H9 (cell line): ENCODE measurements around the gene GAMT. TPM values are rescaled to one million over a fixed set of nuclear protein-coding genes. Genes with fewer than 3 reads are reported as not detected.
A peak's percentile ranks its signal among the peaks of the same experiment; 100 is the strongest.

ENCODE experiments used
- DNase-seq: peaks from one replicate; pipeline ENCODE4 v3.0.0-alpha.2; 2017
- H2AFZ ChIP-seq: one replicate; pipeline ENCODE4 v1.6.1; 2013; ENCODE audit warnings: mild to moderate bottlenecking, low read length, control low read depth, moderate library complexity
- H2AK5ac ChIP-seq: 2 replicates; pipeline ENCODE4 v1.6.1; 2013; ENCODE audit warnings: low read length, control low read depth, mixed read lengths; ENCODE audit not compliant: insufficient read length
- H2BK120ac ChIP-seq: one replicate; pipeline ENCODE4 v1.6.1; 2013; ENCODE audit warnings: low read depth, mild to moderate bottlenecking, low read length, control low read depth, inconsistent platforms; ENCODE audit not compliant: poor library complexity, severe bottlenecking
- H2BK12ac ChIP-seq: 2 replicates; pipeline ENCODE4 v1.6.1; 2013; ENCODE audit warnings: low read length, control low read depth, mixed read lengths, low read depth; ENCODE audit not compliant: insufficient read length
- H2BK15ac ChIP-seq: 2 replicates; pipeline ENCODE4 v1.6.1; 2013; ENCODE audit warnings: low read depth, low read length, control low read depth
- H2BK20ac ChIP-seq: one replicate; pipeline ENCODE4 v1.6.1; 2013; ENCODE audit warnings: low read depth, mild to moderate bottlenecking, low read length, control low read depth, inconsistent platforms; ENCODE audit not compliant: poor library complexity, severe bottlenecking
- H2BK5ac ChIP-seq: 2 replicates; pipeline ENCODE4 v1.6.1; 2013; ENCODE audit warnings: low read length, control low read depth, mixed read lengths; ENCODE audit not compliant: insufficient read length
- H3K14ac ChIP-seq: 2 replicates; pipeline ENCODE4 v1.6.1; 2013; ENCODE audit warnings: low read length, control low read depth; ENCODE audit not compliant: insufficient read depth
- H3K18ac ChIP-seq: 2 replicates; pipeline ENCODE4 v1.6.1; 2013; ENCODE audit warnings: low read depth, mild to moderate bottlenecking, mixed read lengths, low read length, control low read depth; ENCODE audit not compliant: insufficient read length
- H3K23ac ChIP-seq: 2 replicates; pipeline ENCODE4 v1.6.1; 2013; ENCODE audit warnings: low read length, control low read depth, mixed read lengths, low read depth; ENCODE audit not compliant: insufficient read length
- H3K23me2 ChIP-seq: 2 replicates; pipeline ENCODE4 v1.6.1; 2013; ENCODE audit warnings: low read depth, mild to moderate bottlenecking, mixed read lengths, low read length, control low read depth; ENCODE audit not compliant: insufficient read length, poor library complexity, severe bottlenecking
- H3K27ac ChIP-seq: 2 replicates; pipeline ENCODE4 v1.5.1; 2013; ENCODE audit warnings: low read length, control low read depth, mixed read lengths, low read depth; ENCODE audit not compliant: insufficient read length
- H3K27me3 ChIP-seq: 2 replicates; pipeline ENCODE4 v1.6.1; 2013; ENCODE audit warnings: low read length, control low read depth, inconsistent platforms; ENCODE audit not compliant: insufficient read depth
- H3K4ac ChIP-seq: 2 replicates; pipeline ENCODE4 v1.6.1; 2013; ENCODE audit warnings: low read depth, mild to moderate bottlenecking, control low read depth, inconsistent platforms, low read length, moderate library complexity
- H3K4me1 ChIP-seq: 2 replicates; pipeline ENCODE4 v1.6.1; 2013; ENCODE audit warnings: low read length, control low read depth, inconsistent platforms; ENCODE audit not compliant: insufficient read depth
- H3K4me2 ChIP-seq: 2 replicates; pipeline ENCODE4 v1.6.1; 2013; ENCODE audit warnings: low read length, control low read depth, mixed read lengths; ENCODE audit not compliant: insufficient read length, insufficient read depth
- H3K56ac ChIP-seq: 2 replicates; pipeline ENCODE4 v1.6.1; 2013; ENCODE audit warnings: low read depth, mild to moderate bottlenecking, mixed read lengths, low read length, control low read depth; ENCODE audit not compliant: insufficient read length
- H3K79me1 ChIP-seq: 2 replicates; pipeline ENCODE4 v1.6.1; 2013; ENCODE audit warnings: low read depth, mild to moderate bottlenecking, moderate library complexity, low read length, control low read depth, inconsistent platforms; ENCODE audit not compliant: insufficient read depth, poor library complexity, severe bottlenecking
- H3K79me2 ChIP-seq: 2 replicates; pipeline ENCODE4 v1.6.1; 2013; ENCODE audit warnings: low read length, control low read depth, inconsistent platforms; ENCODE audit not compliant: insufficient read depth
- H3K9ac ChIP-seq: 2 replicates; pipeline ENCODE4 v1.6.1; 2013; ENCODE audit warnings: low read length, control low read depth, mixed read lengths; ENCODE audit not compliant: insufficient read length; ENCODE audit errors: extremely low read depth
- H3K9me3 ChIP-seq: one replicate; pipeline ENCODE4 v1.6.1; 2013; ENCODE audit warnings: low read depth, low read length, inconsistent platforms; ENCODE audit not compliant: control insufficient read depth
- H3T11ph ChIP-seq: one replicate; pipeline ENCODE4 v1.6.1; 2013; ENCODE audit warnings: mild to moderate bottlenecking, low read length, control low read depth, inconsistent platforms
- H4K20me1 ChIP-seq: one replicate; pipeline ENCODE4 v1.6.1; 2013; ENCODE audit not compliant: control insufficient read depth, insufficient read length, insufficient read depth
- H4K5ac ChIP-seq: 2 replicates; pipeline ENCODE4 v1.6.1; 2013; ENCODE audit warnings: low read depth, mild to moderate bottlenecking, mixed read lengths, low read length, control low read depth; ENCODE audit not compliant: insufficient read length
- H4K8ac ChIP-seq: replicated peaks from 2 replicates; pipeline ENCODE4 v1.6.1; 2013; ENCODE audit warnings: low read length, control low read depth, mixed read lengths, low read depth; ENCODE audit not compliant: insufficient read length
- H4K91ac ChIP-seq: 2 replicates; pipeline ENCODE4 v1.6.1; 2013; ENCODE audit warnings: low read depth, mild to moderate bottlenecking, moderate library complexity, mixed read lengths, low read length, control low read depth; ENCODE audit not compliant: insufficient read length
- H3K27ac Mint-ChIP-seq, 3 experiments: 2 replicates in 2 of 3; 3 replicates in 1 of 3; pipeline ENCODE4 v1.8.0; 2020 to 2021; ENCODE audit warnings: mixed read lengths in 3 of 3, mild to moderate bottlenecking in 1 of 3, moderate library complexity in 1 of 3
- H3K27me3 Mint-ChIP-seq: 2 replicates; pipeline ENCODE4 v1.8.0; 2021; ENCODE audit warnings: low read depth, mild to moderate bottlenecking, moderate library complexity, mixed read lengths
- H3K36me3 Mint-ChIP-seq, 3 experiments: 2 replicates in 2 of 3; 3 replicates in 1 of 3; pipeline ENCODE4 v1.8.0; 2020 to 2021; ENCODE audit warnings: low read depth in 3 of 3, mixed read lengths in 3 of 3; ENCODE audit not compliant: insufficient read depth in 1 of 3
- H3K4me1 Mint-ChIP-seq, 2 experiments: 2 replicates each; pipeline ENCODE4 v1.8.0; 2020; ENCODE audit warnings: mixed read lengths in 2 of 2
- H3K4me3 Mint-ChIP-seq, 2 experiments: 2 replicates in 1 of 2; 3 replicates in 1 of 2; pipeline ENCODE4 v1.8.0; 2020 to 2021; ENCODE audit warnings: mild to moderate bottlenecking in 2 of 2, mixed read lengths in 2 of 2, moderate library complexity in 1 of 2
- H3K9me3 Mint-ChIP-seq, 2 experiments: 2 replicates in 1 of 2; 3 replicates in 1 of 2; pipeline ENCODE4 v1.8.0; 2020; ENCODE audit warnings: mild to moderate bottlenecking in 2 of 2, mixed read lengths in 2 of 2, moderate library complexity in 1 of 2
- WGBS: extraction: QIAGEN DNeasy Blood & Tissue Kit; methylation state at CpG from one replicate; pipeline ENCODE4 v1.1.7; 2013; ENCODE audit warnings: missing lambda C conversion rate, low lambda C conversion rate, mixed read lengths; ENCODE audit not compliant: insufficient read length; ENCODE audit errors: extremely low coverage; 5-methylcytosine and 5-hydroxymethylcytosine counted together
- total RNA-seq: library from RNA; stranded (reverse); gene quantifications from 2 replicates; pipeline ENCODE4 v1.2.1, GENCODE V29; 2021
- TF ChIP-seq, protein P1 (sequence below): fragments of 200-600 bp; sonication (generic); conservative IDR thresholded peaks from 3 replicates; pipeline ENCODE4 v1.8.0; 2021; ENCODE audit warnings: antibody characterized with exemption, mild to moderate bottlenecking

GAMT gene
- total RNA-seq, 1 experiment from 2014 or later = 26.6 TPM

DNA sequence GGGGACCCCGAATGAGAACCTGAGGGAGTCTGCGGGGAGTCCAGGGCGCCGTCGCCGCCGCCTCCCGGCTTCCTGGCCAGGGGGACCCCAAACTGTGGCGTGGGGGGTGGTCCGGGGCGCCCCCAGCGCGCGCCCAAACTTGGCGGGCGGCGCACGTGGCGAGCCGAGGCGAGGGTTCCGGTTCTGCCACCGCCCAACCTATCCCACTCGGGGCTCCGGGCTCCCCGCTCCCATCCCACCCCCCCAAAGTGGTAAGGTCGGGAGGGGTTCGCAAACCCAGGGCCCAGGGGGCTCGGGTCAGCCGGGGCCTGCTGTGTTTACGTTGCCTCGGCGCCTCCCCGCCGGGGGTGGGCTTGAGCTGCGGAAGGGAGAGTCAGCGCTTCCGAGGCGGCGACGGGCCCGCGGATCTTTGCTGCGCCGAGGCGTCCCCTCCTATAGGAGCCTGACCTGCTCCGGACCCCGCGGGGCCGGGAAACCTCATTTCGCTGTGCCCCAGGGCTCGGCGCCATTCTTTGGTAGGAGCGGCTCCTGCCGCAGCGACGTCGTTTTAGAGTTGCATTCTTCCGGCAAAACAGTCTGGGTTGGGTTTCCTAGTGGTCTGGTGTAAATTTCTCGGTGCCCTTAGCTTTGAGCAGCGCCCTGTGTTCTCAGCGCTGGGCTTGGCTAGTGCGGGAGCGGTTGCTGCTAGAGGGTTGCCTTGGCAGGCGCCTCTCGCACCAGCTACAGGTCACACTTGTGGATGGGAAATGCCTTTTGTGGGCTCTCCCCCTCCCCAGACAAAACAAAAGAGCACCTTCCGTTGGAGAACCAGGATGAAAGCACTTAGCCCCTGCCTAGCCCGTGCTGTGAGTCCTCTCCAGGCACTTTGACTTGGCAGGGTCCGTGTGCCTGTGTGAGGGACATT is 7.2 kb upstream of the GAMT start:
- H3K9me3 ChIP-seq = no peaks in the 10 kb centered on the region
- no peak overlapping the region for H2BK12ac ChIP-seq
- H2BK120ac ChIP-seq = no peak overlapping the region
- H2AFZ ChIP-seq = no peak overlapping the region
- no peak overlapping the region for H3K18ac ChIP-seq
- H3K79me1 ChIP-seq = no peaks in the 10 kb centered on the region
- H3K4me1 ChIP-seq = no peaks in the 10 kb centered on the region; the same call in 1 of the 2 replicates
- no peak overlapping the region for H2BK15ac ChIP-seq
- no peak for DNase-seq
- H2BK5ac ChIP-seq = no peak overlapping the region
- peaks cover 6% of the 10 kb centered on the region for H3K23me2 ChIP-seq
- Mint-ChIP-seq H3K4me3 (peak overlapping the region; percentile 92 to 98), H3K27ac (peak overlapping the region; percentile 93 to 99 (median 93)), H3K27me3 (peaks cover 2% of the 10 kb centered on the region; the same call in 1 of the 2 replicates), H3K9me3 (no peaks in the 10 kb centered on the region), H3K4me1 (peaks cover 34 to 35% of the 10 kb centered on the region in 2 experiments), H3K36me3 (peaks cover 16 to 33% (median 32%) of the 10 kb centered on the region in 3 experiments)
- no peaks in the 10 kb centered on the region for H4K20me1 ChIP-seq
- H3K27me3 ChIP-seq = no peaks in the 10 kb centered on the region
- H4K5ac ChIP-seq = no peak overlapping the region
- no peak overlapping the region for H3T11ph ChIP-seq
- no peak overlapping the region for H3K27ac ChIP-seq
- peak overlapping the region; percentile 85 for H3K4me2 ChIP-seq
- H4K91ac ChIP-seq = no peak overlapping the region
- no peak overlapping the region for H3K56ac ChIP-seq
- H3K23ac ChIP-seq = no peak overlapping the region
- H2BK20ac ChIP-seq = no peak overlapping the region
- H3K14ac ChIP-seq = peak overlapping the region; percentile 88
- TF ChIP-seq, protein P1, sequence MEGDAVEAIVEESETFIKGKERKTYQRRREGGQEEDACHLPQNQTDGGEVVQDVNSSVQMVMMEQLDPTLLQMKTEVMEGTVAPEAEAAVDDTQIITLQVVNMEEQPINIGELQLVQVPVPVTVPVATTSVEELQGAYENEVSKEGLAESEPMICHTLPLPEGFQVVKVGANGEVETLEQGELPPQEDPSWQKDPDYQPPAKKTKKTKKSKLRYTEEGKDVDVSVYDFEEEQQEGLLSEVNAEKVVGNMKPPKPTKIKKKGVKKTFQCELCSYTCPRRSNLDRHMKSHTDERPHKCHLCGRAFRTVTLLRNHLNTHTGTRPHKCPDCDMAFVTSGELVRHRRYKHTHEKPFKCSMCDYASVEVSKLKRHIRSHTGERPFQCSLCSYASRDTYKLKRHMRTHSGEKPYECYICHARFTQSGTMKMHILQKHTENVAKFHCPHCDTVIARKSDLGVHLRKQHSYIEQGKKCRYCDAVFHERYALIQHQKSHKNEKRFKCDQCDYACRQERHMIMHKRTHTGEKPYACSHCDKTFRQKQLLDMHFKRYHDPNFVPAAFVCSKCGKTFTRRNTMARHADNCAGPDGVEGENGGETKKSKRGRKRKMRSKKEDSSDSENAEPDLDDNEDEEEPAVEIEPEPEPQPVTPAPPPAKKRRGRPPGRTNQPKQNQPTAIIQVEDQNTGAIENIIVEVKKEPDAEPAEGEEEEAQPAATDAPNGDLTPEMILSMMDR = no peak
- no peak overlapping the region for H4K8ac ChIP-seq
- no peak overlapping the region for H2AK5ac ChIP-seq
- H3K4ac ChIP-seq = no peak overlapping the region; the same call in 1 of the 2 replicates
- no CpG with 5 or more reads among the region's 69 CpGs for WGBS
- peak overlapping the region; percentile 64 for H3K9ac ChIP-seq
- H3K79me2 ChIP-seq = peaks cover 54% of the 10 kb centered on the region
